Measurements from ENCODE around the gene RWDD1.
"Not testable (repeated sequence)": the region's sequence is repeated elsewhere in the genome, so short reads cannot be mapped to it uniquely, and the experiment has no call there.

The RWDD1 gene

DNA sequence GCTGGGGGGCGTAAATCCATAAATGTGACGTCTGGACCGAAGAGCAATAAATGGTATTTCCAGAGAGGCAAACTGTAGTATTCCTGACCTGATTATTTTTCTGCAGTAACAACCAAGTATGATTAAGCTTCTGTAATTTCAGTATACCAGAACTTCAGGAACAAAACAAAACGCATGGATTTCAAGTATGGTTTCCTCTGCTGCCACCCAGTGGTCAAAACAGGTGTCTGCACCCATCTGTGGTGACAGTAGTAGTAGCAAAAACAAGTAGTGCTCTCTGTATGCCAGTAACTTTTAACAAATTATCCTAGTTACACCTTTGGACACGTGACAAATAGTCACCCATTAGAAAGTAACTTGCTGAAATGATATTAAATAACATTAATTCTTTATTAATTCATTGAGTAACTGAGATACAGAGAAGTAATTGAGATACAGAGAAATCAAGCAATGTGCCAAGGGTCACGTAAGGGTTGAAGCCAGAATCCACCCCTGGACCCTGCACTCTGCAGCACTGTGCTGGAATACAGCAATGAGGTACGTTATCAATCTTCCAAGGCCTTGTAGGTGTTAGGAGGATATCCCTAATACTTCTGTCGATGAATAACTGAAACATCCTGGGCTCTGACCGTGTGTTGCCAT, 9.8 kb upstream of the RWDD1 start:
- DNase-seq = peak; percentile 59

DNA sequence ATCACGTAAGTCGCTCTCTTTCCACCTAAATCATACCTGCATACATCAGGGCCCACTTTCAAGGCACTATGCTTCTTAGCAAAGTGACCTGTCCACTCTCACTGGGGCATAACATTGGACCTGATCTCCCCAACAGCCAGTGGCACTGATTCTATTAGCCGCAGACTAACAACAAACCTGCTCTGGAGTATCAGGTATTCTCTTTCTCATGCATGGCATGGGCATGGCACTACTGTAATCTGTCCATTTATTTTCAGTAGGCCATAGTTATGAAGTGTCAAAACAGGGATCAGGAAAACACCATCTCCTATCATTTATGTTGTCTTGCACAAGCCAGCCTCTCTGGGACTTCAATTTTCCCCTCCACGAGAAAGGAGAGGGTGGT, 9.3 kb upstream of the RWDD1 start:
- DNase-seq = no peak

DNA sequence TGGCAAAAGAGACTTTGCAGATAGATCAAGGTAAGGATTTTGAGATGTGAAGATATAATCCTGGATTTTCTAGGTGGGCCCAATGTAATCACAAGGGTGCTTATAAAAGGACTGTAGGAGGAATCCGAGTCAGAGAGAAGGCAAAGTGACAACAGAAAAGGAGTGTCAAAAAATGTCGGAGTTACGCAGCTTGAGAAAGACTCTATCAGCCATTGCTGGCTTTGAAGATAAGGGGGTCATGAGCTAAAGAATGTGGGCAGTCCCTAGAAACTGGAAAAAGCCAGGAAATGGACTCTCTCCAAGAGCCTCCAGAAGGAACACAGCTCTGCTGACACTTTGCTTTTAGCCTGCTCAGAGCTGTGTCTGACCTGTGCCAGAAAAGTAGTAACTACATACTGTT, 8.7 kb upstream of the RWDD1 start:
- DNase-seq = no peak

DNA sequence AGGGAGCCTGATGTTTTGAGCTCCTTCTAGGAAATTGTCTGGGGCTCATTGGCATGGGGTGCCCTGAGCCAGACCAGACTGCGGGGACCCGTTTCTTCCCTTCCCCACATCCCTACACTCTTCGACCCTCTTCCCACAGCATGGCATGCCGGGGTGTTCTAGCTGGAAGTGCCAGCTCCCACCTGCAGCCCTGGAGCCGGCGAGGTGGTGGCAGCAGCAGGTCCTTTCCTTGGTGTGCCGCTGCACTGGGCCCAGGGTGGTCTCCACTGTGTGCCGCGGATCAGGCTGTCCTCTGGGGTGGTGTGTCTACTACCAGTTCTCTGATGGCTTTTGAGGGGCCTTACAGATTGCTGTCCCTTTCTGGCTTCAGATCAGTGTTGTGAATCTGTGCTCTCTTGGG, 7.5 kb upstream of the RWDD1 start:
- DNase-seq = no peak

DNA sequence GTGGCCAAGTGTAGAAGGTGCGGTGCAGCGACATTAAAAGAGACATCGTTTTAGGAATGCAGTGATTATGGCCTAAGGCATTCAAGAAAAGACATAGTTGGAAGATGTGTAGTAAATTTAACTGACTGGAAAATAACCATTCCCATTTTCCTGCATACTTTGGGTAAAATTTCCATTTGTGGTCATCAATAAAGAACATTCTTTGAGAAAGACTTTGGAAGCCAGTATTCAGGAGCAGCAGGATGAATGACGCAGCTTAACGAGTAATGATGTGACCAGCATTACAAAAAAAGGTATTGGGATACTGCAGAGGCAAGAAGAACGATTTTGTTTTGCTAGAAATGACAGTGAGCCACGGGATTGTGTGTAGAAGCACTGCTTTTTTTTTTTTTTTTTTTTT, 7.0 kb upstream of the RWDD1 start:
- no peak for DNase-seq

DNA sequence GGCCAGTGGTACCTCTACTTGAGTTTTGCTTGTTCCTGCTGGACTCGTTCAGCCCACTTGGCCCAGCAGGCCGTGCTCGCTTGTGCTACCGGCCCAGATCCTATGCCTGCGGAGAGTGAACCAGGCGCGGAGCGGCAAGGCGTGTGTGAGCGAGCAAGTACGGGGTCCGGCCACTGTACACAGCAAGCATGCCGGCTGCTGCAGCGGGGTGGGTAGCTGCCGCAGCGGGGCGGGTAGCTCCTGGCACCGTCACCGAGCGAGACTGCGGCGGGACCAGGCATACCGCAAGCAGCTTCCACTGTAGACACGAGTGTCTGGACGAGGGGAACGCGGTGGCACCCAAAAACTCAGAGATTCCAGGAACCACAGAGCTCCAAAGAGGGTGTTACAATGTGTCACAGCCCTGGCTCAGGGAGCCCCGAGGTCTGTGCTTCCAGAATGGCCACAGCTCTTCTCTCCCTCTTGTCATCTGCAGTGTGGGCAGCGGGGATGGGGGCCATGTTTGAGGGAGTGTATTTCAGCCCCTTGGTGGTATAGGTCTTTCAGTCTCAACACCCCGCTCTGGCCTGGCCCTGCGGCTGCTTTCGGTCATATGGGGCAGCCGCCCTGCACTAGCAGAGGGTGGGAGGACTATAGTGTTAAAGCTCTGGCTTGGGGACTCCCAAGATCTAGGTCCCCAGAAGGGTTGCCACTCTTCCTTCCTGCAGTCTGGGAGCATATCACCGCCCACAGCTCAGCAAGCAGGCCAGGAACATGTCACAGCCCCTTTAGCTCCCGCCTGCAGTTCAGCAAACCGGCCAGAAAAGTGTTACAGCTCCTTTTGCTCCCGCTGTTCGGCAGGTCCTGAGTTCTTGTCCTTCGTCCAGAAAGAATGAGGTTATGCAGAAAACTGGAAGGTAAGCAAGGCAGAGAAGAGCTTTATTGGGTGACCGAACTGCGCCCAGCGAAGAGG, 6.1 kb upstream of the RWDD1 start:
- no peak for DNase-seq

DNA sequence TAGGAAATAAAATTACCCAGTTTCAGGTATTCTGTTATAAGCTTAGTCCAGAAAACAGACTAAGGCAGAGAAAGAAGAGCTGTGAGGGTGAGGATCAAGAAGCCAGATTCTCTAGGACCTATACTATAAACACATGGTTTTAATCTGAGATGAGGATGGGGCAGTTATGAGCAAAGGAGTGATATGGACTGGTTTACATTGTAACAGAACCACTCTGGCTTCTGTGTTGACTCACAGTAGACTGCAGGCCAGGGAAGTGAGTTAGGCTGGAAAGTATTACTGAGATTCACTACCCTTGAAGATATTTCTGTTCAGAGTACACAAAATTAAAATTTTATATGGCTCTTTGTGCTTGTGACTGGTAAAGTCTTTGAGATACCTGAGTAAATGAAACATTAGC, 3.2 kb upstream of the RWDD1 start:
- DNase-seq = no peak

DNA sequence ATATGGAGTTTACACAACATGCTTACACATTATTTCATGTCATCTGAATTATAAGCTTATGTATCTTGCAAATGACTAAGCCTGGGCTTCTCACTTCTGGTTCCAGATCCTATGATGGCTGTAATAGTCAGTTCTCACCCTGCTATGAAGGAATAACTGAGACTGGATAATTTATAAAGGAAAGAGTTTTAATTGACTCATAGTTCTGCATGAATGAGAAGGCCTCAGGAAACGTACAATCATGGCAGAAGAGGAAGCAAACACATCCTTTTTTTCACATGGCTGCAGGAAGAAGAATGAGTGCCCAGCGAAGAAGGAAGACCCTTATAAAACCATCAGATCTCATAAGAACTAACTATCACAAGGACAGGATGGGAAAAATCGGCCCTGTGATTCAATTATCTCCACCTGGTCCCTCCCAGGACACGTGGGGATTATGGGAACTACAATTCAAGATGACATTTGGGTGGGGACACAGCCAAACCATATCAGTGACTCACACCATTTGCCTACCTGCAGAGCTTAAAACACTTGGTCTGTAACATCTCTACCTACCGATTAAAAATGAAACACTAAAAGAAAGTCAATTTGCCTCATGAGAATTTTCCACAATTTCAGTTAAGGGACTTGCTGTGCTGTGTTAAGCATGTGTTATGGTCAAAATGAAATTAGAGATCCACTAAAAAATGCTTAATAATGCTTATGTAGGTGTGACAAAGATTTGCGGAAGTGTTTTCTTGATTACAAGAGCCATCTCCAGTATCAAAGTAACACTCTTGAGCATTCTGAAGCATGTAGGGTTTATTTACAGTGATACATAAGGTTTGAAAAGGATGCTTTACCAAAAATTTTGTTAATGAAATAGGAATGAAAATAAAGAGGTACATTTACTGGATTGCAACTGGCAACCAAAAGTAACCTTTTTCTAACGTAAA, 2.2 kb upstream of the RWDD1 start:
- no peak for DNase-seq

DNA sequence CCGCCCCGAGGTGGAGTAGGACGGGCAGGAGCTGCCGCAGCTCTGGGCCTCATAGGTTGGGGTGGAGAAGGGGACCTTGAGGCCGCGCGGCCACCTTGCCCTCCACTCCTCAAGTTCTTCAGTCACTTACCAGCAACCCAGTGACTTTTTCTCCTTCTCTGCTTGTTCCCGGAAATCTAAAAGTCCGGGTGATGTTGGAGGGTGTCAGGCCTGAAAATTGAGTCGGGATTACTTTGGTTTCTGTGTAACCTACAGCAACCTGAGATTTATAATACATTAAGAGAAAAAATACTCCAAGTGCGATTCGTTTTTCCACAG, 338 bp downstream of the RWDD1 start:
- no peak for DNase-seq

DNA sequence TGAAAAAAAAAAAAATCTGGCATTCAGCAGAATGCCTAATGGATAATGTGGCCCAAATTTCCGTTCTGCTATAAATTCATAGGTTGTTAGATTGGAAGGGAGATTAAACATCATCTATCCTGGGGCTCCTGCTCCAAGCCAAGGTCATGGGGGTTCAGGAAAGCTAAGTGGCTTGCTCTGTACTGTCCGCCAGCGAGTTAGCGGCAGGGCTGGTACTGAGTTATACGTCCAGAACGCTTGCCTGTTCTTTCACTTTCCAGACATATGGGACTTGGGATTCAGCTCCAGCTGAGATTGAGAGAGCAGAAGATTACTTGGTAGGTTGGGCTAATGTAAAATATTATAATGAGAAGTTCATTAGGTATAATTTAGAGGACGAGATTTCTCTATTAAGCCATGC, 858 bp downstream of the RWDD1 start:
- no peak for DNase-seq

DNA sequence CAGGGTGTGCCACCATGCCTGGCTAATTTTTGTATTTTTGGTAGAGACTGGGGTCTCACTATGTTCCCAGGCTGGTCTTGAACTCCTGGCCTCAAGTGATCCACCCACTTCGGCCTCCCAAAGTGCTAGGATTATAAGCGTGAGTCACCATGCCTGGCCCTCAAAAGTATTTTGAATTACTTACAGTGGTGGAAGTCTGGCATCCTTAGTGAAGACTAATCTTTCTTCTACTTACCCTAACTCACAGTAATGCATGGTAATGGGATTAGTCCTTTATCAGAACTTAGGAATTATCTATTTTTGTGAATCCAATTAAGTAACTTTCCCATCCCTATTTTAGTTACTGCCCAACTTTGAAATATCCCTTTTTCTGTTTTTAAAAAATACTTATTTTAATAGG, 3.9 kb downstream of the RWDD1 start:
- no peak for DNase-seq

DNA sequence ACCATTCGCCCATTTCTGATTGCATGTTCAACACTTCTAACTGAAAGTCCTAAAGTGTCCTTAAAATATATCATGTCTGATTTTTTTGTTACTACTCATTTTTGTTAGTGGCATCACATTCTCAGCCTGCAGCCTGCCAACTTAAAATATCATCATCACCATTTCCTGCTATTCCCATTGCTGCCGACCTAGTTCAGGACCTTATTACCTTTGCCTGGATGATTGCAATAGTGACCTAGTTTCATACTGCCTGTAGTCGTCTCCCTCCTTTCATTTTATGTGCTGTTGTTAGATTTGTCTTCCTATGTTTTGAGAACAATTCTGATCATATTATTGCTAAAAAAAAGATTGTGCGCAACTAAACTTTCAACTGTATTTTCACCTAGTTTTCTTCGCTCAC, 6.2 kb downstream of the RWDD1 start:
- DNase-seq = no peak

DNA sequence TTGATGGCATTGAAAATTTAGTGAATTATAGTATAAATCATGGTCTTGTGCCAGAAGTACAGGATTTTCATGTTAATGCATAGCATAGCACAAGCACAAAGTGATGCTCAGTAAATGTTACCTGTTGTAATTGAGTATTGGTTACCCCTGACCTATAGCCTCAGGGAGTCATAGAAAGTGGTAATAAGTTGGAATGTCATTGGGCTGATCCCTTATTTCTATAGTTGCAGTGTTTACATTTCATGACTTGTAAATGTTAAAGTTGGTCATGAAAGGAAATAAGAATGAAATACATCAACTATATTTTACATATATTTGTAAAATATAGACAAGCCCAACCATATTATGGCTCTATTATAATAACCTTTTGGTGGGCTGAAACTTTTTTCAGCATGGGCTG, 7.0 kb downstream of the RWDD1 start:
- no peak for DNase-seq

DNA sequence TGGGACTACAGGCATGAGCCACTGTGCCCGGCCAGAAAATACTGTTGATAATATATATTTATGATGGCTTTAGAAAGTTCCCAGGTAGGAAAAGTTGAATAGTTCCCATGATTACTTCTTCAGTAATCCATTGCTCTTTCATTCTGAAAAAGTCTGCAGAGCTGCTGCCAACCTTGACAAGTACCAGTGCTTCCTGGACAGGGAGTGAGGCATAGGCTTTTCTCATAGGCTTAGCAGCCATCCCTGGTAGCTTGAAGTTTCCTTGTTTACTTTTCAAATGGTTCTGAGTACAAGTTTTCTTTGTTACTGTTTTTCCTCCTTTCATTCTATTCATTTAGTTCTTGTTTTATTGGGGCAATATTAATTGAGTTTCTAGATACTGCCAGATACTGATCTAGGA, 7.8 kb downstream of the RWDD1 start:
- DNase-seq = no peak

DNA sequence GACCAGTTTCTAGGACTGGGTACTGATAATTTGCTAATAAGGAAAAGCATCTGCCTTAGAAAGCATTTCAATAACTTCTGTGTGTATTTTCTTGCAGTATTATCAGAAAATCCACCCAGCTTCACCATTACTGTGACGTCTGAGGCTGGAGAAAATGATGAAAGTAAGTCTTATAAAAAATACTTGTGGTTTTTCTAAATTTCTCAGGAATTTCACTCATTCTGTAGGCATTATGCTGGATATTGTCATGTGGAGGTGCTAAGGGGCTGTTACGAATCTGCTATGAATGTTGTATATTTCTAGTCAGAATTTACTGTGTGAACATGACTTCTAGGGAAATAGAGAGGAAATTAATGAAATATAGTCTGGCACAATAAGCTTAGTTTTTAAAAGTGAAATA, 8.9 kb downstream of the RWDD1 start:
- DNase-seq = no peak

DNA sequence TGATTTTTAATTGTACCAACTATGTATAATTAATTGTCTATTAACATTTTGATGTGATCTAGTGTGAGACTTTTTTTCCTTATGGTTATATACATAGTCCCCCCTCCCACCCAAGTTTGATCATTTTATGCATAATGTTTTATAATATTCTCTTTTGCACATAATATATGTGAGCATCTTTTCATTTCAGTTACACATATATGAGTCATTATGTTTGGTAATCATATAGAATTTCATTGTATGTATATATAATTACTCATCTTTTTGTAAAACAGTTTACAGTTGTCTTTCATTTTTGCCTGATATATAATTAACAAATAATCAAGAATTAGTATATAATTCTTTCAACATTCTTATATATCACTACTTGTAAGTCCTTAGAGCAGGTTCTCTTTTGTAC, 15.0 kb downstream of the RWDD1 start:
- DNase-seq = no peak

DNA sequence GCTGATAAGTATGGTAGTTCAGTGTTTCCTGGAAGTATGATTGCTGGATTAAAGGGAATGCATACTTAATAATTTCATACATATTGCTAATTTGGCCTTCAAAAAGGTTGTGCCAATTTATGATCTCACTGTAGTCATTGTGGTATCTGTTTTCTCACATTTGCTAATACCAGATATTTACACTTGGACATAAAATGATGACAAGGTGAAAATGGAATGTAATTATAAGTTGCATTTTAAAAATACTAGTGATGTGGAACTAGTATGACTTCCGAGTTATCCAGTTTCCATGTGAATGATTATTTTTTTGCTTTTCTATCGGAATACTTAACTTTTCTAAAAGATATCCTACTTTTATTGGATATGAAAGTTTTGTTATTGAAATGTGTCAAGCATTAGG, 15.4 kb downstream of the RWDD1 start:
- no peak for DNase-seq

DNA sequence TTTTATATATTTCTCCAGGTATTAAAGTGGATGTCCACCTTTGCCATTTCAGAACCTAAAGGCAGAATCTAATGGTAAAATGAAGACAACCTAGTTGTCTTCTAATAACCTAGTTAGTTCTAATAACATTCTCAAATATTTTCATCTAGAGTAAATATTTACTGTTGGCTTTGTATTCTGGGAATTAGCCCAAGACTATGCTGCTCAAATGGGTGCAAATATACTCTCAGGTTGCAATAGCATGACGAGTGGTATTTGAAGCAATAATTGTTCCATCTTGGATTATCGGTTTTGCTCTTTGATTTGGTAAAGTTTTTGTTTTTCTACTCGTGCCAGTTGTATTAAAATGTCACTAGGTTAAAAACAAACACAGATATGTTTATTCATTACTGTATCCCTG, 23.9 kb downstream of the RWDD1 start:
- DNase-seq = no peak

DNA sequence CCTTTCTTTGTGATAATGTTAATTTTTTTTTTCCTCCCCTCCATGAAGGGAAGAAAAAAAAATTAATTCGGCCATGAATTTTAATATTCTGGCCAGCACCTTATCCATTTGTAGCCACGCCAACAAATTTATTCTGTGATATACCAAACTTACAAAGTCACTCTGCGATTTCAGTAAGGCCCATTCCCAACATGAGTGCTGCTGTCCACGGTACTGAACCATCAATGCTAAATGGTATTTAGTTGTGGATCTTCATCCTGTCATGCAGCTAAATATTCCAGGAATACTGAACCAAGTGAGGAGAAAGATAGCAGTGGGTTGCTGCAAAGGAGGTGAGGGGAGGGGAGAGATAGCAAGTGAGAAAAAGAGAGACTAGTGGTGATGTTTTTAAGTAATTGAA, 25.5 kb downstream of the RWDD1 start:
- DNase-seq = no peak

DNA sequence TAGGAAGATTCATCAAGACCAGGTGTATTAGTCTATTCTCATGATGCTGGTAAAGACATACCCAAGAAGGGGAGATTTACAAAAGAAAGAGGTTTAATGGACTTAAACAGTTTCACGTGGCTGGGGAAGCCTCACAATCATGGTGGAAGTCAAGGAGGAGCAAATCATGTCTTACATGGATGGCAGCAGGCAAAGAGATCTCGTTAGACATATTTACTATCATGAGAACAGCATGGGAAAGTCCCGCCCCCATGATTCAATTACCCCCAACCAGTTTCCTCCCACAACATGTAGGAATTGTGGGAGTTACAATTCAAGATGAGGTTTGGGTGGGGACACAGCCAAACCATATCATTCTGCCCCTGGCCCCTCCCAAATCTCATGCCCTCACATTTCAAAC, 32.6 kb downstream of the RWDD1 start:
- not testable (repeated sequence) for DNase-seq

DNA sequence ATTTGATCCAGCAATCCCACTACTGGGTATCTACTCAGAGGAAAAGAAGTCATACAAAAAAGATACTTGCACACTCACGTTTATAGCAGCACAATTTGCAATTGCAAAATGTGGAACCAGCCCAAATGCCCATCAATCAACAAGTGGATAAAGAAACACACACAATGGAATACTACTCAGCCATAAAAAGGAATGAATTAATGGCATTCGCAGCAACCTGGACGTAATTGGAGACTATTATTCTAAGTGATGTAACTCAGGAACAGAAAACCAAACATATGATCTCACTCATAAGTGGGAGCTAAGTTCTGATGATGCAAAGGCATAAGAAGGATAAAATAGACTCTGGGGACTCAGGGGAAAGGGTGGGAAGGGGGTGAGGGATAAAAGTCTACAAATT, 33.6 kb downstream of the RWDD1 start:
- DNase-seq = not testable (repeated sequence)

DNA sequence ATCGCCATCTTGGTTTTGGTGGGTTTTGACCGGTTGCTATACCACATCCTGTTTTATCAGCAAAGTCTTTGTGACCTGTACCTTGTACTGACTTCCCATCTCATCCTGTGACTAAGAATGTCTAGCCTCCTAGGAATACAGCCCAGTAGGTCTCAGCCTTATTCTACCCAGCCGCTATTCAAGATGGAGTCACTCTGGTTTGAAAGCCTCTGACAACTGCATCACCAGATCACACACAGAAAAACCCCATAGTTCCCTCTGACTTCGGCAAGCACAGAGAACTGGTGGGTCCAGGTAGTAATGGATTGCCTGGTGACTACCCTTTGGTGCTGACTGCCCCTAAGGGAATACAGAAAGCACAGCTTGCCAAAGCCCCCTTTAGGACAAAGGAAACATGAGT, 34.6 kb downstream of the RWDD1 start:
- DNase-seq = no peak

DNA sequence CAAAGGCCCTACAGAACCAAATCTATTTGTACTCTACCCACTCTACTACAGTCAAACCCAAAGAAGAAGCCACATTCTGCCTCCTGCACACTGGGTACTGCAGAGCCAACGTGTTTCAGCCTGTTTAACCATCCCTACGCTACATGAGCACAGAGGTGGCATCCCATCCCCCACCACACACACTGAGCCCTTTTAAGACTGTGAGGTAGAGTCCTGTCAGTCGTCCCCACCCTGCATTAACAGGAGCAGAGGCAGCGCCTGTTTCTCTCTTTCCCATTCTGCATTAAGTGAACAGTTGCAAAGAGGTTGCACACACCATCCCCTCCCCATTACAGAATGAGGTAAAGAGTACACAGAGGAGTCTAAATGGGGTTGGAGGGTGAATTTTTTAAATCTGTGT, 39.8 kb downstream of the RWDD1 start:
- DNase-seq = no peak

Data from central memory CD4-positive, alpha-beta T cell (primary cell).